Vagina (tissue), 2 donors: ENCODE measurements around the gene PPM1N. TPM values are rescaled to one million over a fixed set of nuclear protein-coding genes. Genes with fewer than 3 reads are reported as not detected.

Experiments used
- DNase-seq, 2 donors: peaks; one replicate each; pipeline ENCODE4 v3.0.0-alpha.2; 2017; ENCODE audit errors: extremely low spot score in 2 of 2
- H3K27ac ChIP-seq: fragments of 200-600 bp; sonication (generic); one replicate; pipeline ENCODE4 v1.5.1; 2019
- H3K27me3 ChIP-seq: fragments of 200-600 bp; sonication (generic); one replicate; pipeline ENCODE4 v1.5.1; 2019
- H3K36me3 ChIP-seq, 2 donors: fragments of 200-600 bp; sonication (generic); one replicate each; pipeline ENCODE4 v1.5.1; 2017 to 2019
- H3K4me1 ChIP-seq: fragments of 200-600 bp; sonication (generic); one replicate; pipeline ENCODE4 v1.5.1; 2019
- H3K4me3 ChIP-seq, 2 donors: fragments of 200-600 bp; sonication (generic); 1 replicate in 1 of 2; 2 replicates in 1 of 2; pipeline ENCODE4 v1.5.1; 2016 to 2019
- H3K9me3 ChIP-seq: fragments of 200-600 bp; sonication (generic); one replicate; pipeline ENCODE4 v1.5.1; 2019
- POLR2A ChIP-seq, 2 donors: fragments of 450-650 bp; IDR thresholded peaks; one replicate each; pipeline ENCODE4 v1.6.1; 2017; ENCODE audit warnings: antibody characterized with exemption in 2 of 2, mild to moderate bottlenecking in 2 of 2, moderate library complexity in 2 of 2
- POLR2AphosphoS5 ChIP-seq, 2 donors: sonication (generic); formaldehyde crosslinking; IDR thresholded peaks; one replicate each; pipeline ENCODE4 v1.9.0; 2017; ENCODE audit warnings: antibody characterized with exemption in 2 of 2, mild to moderate bottlenecking in 2 of 2, low read depth in 1 of 2; ENCODE audit not compliant: insufficient read depth in 1 of 2
- intact Hi-C: fragments of 100-400 bp; cut with DNase I; formaldehyde crosslinking; loops from one replicate; pipeline ENCODE4 v1.15.1; 2023
- total RNA-seq: library from RNA; depleted of rRNA; stranded (reverse); fragments of >200 nt; gene quantifications from one replicate; pipeline ENCODE4 v1.2.3, GENCODE V29; 2016
- TF ChIP-seq, protein P1 (sequence below), 3 experiments: fragments of 450-650 bp in 2 of 3; fragments of 200-600 bp in 1 of 3; sonication (generic) in 1 of 3; IDR thresholded peaks; one replicate each; pipeline ENCODE4 v1.5.1; 2017 to 2019; ENCODE audit warnings: antibody characterized with exemption in 3 of 3, mild to moderate bottlenecking in 2 of 3, moderate library complexity in 2 of 3

The PPM1N gene
- total RNA-seq, 1 donor from 2014 or later: 3.9 TPM

DNA sequence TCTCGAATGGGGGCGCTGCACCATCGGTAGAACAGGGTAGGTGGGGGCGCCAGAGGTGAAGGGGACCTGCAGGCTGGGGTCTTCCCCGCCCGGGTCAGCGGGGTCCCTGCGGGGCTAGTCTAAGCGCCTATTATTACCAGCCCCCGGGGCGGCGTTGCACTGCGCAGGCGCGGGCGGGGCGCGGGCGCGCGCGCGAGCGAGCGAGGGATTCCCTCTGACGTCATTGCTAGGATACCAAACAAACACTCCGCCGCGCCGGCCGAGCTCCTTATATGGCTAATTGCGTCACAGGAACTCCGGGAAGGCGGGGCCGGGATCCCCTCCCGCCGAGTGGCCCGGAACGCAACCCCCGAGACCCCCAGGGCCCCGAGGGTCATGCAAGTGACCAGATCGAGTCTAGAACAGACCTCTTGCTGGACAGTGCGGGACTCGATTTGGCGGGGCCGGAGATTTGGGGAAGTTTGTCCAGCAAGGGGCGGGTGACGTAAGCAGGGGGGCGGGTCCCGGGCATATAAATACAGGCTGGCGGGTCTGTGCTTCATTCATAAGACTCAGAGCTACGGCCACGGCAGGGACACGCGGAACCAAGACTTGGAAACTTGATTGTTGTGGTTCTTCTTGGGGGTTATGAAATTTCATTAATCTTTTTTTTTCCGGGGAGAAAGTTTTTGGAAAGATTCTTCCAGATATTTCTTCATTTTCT lies 30.6 kb upstream of the PPM1N start, which contains the start of gene FOSB:
Gene FOSB, plus strand, starts transcription at position 541 of the 703 bp plus-strand sequence. CDS start 591 bp downstream, outside the sequence.
- Histone ChIP-seq H3K9me3 (no peaks in the 10 kb centered on the region), H3K4me3 (peak within 1 kb of the TSS; percentile 67 to 70), H3K36me3 (no peaks in the 10 kb centered on the region), H3K27me3 (no peaks in the 10 kb centered on the region), H3K4me1 (peaks cover 25% of the 10 kb centered on the region), H3K27ac (peak within 1 kb of the TSS; percentile 96)
- intact Hi-C loops: no loop called here
- peak in 1 of 2 donors; percentile 98 for DNase-seq
- TF ChIP-seq, protein P1, sequence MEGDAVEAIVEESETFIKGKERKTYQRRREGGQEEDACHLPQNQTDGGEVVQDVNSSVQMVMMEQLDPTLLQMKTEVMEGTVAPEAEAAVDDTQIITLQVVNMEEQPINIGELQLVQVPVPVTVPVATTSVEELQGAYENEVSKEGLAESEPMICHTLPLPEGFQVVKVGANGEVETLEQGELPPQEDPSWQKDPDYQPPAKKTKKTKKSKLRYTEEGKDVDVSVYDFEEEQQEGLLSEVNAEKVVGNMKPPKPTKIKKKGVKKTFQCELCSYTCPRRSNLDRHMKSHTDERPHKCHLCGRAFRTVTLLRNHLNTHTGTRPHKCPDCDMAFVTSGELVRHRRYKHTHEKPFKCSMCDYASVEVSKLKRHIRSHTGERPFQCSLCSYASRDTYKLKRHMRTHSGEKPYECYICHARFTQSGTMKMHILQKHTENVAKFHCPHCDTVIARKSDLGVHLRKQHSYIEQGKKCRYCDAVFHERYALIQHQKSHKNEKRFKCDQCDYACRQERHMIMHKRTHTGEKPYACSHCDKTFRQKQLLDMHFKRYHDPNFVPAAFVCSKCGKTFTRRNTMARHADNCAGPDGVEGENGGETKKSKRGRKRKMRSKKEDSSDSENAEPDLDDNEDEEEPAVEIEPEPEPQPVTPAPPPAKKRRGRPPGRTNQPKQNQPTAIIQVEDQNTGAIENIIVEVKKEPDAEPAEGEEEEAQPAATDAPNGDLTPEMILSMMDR (IDR thresholded peaks at IDR 0.05): no peak
- peak in 1 of 2 donors; percentile 80 for TF ChIP-seq POLR2A (IDR thresholded peaks at IDR 0.05)
- peak; percentile 77 to 87 for TF ChIP-seq POLR2AphosphoS5 (IDR thresholded peaks at IDR 0.05; ENCODE audit: insufficient read depth in 1 of 2, low read depth in 1 of 2)

- H3K36me3 ChIP-seq: no peaks in the 10 kb centered on the region
- H3K4me3 ChIP-seq: peak overlapping the region; percentile 67 to 70
- no peaks in the 10 kb centered on the region for H3K27me3 ChIP-seq
- H3K4me1 ChIP-seq: peaks cover 25% of the 10 kb centered on the region
- intact Hi-C loops: no loop called here
- H3K27ac ChIP-seq: peak overlapping the region; percentile 96
- TF ChIP-seq, protein P1 (IDR thresholded peaks at IDR 0.05): no peak
- TF ChIP-seq POLR2A (IDR thresholded peaks at IDR 0.05): no peak
- peak in 1 of 2 donors; percentile 50 for TF ChIP-seq POLR2AphosphoS5 (IDR thresholded peaks at IDR 0.05; ENCODE audit: insufficient read depth in 1 of 2, low read depth in 1 of 2)
- no peaks in the 10 kb centered on the region for H3K9me3 ChIP-seq
- DNase-seq: peak in 1 of 2 donors; percentile 89
Observed at GRCh38 chr19:45468159-45468651, 30.0 kb upstream of the PPM1N start.

- intact Hi-C loops: no loop called here
- Histone ChIP-seq H3K4me3 (peak overlapping the region; percentile 67 to 70), H3K27me3 (no peaks in the 10 kb centered on the region), H3K9me3 (no peaks in the 10 kb centered on the region), H3K27ac (peak overlapping the region; percentile 96), H3K4me1 (peaks cover 25% of the 10 kb centered on the region), H3K36me3 (no peaks in the 10 kb centered on the region)
- no peak for DNase-seq
- TF ChIP-seq POLR2A (IDR thresholded peaks at IDR 0.05): no peak
- TF ChIP-seq, protein P1 (IDR thresholded peaks at IDR 0.05): no peak
- TF ChIP-seq POLR2AphosphoS5 (IDR thresholded peaks at IDR 0.05; ENCODE audit: insufficient read depth in 1 of 2, low read depth in 1 of 2): no peak
Observed at GRCh38 chr19:45468803-45469131, 29.5 kb upstream of the PPM1N start.

DNA sequence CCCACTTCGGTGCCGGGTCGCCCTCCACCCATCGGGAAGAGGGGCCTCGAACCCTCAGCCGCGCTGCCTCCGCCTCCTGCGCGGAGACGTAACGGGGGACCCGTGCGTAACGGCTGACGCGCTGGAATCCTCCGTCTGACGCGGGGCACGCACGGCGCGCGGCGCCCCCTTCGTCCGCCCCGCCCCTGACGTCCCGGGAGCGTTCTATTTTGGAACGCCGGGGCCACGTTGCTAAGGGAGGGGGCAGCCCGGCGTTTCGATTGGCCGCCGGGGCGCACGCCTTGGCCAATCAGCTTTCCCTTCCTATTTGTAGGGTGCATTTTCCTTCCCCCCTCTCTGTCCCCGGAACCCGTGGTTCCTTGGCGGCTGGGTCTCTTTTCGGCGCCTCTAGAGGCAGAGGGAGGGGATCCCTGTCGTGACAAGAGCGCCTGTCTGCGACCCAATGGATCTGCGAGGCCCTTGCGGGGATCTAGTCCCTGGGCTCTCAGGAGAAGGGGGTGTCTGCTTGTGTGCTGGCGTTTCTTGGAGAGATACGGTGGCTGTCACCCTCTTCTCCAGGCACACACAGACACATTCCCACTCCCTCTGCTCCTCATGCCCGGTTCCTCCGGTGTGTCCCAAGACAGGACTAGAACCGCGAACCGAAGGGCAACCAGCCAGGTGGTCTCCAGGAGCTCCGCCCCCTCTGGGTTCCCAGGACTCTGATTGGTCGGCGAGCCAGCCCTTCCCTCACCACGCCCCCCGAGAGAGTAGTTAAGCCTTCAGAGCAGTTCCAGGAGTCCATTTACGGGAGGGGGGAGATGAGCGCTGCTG lies 28.9 kb upstream of the PPM1N start:
- Histone ChIP-seq H3K27me3 (no peaks in the 10 kb centered on the region), H3K4me1 (peaks cover 25% of the 10 kb centered on the region), H3K4me3 (peak overlapping the region; percentile 67 to 70), H3K27ac (peak overlapping the region; percentile 96), H3K9me3 (no peaks in the 10 kb centered on the region), H3K36me3 (no peaks in the 10 kb centered on the region)
- DNase-seq: peak in 1 of 2 donors; percentile 96
- intact Hi-C loops: no loop called here
- TF ChIP-seq POLR2AphosphoS5 (IDR thresholded peaks at IDR 0.05; ENCODE audit: insufficient read depth in 1 of 2, low read depth in 1 of 2) (peak; percentile 90 to 91), POLR2A (IDR thresholded peaks at IDR 0.05) (peak in 1 of 2 donors; percentile 30)
- TF ChIP-seq, protein P1 (IDR thresholded peaks at IDR 0.05): no peak
